SHP77 (cell line): ENCODE measurements around the gene CYP46A1.
"Not testable (repeated sequence)": the region's sequence is repeated elsewhere in the genome, so short reads cannot be mapped to it uniquely, and the experiment has no call there.

Experiments used
- DNase-seq, 2 experiments: peaks; one replicate each; lab custom pipeline; 2025; lab: John Stamatoyannopoulos, UW

The CYP46A1 gene

DNA sequence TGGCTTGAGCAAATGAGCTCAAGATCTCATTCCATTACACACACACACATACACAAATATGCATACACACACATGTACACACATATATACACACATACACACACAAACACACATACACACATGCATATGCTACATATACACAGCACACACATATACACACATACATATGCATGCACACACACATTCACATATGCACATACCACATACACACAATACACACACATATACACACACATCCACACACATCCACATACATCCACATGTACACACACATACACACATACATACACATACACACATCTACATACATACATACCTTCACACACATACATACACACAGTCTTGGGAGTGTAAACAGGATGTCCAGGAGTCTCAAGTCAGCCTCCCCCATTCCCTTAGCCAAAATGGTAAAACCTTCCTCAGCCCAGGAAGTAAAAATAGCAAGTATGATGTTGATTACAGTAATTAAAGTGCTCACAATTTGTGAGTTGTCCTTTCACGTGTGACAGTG lies 26.4 kb upstream of the CYP46A1 start:
- DNase-seq: no peak

DNA sequence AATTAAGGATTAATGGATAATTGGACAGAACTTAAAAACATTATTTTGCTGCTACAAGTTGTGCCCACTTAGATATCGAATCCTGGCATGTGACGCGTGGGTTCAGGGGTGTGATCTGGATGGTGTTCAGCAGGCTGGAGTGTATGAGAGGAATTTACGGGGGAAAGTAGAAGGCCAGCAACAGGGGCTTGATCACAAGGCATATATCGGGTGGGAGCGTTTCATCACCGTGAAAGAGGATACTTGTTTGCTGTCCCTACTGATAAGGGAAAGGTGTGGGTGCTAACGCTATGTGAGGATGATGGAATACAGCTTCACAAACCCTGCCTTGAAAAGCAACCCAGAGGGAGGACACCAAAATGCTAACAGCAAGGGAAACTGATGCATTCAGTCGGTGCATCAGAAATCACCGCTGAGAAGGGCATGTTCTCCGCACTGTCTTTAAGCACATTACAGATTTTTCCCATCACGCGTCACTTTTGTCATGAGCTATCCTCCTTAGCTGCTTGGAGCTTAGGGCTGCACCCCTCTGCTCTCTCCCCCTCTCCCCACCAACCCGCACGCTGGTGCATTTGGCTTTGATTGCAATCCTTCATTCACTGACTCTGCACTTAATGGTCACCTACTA lies 25.8 kb upstream of the CYP46A1 start:
- no peak for DNase-seq

DNA sequence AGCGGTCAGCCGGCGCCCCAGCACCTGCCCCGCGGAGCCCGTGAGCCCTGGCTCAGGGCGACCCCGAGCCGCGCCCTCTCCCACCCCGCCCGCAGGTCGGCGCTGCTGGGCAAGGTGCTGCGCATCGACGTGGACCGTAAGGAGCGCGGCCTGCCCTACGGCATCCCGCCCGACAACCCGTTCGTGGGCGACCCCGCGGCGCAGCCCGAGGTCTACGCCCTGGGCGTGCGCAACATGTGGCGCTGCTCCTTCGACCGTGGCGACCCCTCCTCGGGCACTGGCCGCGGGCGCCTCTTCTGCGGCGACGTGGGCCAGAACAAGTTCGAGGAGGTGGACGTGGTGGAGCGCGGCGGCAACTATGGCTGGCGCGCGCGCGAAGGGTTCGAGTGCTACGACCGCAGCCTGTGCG lies 24.8 kb upstream of the CYP46A1 start:
- no peak for DNase-seq

DNA sequence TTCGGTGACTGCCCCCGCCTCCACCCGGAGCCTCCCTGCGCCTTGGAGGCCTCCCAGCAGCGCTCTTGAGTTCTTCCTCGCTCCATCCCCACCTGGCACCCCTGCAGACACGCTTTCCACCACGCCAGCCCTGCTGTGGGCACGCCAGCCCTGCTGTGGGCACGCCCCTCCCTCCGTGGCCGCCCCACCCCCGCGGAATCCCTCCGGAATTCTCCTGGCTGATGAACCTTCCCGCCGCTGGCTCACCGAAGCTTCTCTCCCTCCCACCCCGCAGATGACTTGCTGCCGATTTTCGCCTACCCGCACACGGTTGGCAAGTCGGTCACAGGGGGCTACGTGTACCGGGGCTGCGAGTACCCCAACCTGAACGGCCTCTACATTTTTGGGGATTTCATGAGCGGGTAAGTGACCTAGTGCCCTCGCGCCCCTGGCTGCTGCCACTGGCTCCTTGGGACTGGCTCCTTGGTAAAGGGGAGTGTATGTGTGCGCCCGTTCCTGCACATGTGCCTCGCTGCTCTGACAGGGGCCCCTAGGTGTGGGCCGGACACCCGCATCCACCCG lies 24.0 kb upstream of the CYP46A1 start:
- DNase-seq: no peak

DNA sequence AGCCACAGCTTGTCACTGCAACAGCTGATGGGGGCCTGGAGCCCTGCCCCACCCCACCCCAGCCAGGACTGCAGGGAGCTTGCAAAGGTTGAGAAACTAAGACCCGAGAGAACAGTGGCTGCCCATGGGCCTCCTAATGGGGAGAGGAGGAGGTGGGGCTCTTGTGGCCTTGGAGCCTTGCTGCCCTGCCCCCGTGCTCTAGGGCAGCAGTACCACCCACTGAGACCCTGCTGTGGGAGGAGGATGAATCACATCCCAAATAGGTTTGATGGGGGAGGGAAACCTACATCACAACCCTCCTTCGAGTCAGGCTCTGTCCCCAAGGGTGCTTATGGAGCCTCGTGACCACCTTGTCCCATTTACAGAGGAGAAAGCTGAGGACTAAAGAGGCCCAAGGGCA lies 23.3 kb upstream of the CYP46A1 start:
- no peak for DNase-seq

DNA sequence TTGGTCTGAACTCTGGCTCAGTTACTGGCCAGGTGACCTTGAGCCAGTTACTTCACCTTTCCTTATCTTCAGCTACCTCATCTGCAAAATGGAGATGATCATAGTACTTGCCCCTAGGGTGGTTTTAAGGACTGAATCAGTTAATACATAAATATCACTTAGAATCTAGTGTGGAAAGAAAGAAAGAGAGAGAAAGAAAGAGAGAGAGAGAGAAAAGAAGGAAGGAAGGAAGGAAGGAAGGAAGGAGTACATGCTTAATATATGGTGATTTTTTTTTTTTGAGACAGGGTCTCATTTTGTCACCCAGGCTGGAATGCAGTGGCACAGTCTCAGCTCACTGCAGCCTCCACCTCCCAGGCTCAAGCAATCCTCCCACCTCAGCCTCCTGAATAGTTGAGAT lies 22.9 kb upstream of the CYP46A1 start:
- DNase-seq: not testable (repeated sequence)

DNA sequence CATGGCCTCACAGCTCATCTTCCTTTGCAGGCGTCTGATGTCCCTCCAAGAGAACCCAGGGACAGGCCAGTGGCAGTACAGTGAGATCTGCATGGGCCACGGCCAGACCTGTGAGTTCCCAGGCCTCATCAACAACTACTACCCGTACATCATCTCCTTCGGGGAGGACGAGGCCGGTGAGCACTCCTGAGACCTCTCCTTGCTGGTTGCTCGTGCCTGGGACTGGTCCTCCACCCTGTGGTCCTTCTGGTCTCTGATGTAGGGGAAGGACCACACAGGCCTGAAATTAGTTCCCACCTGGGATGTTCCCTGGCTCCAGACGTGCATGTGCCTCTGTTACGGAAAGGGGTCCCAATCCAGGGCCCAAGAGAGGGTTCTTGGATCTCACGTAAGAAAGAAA lies 21.3 kb upstream of the CYP46A1 start:
- DNase-seq: no peak

DNA sequence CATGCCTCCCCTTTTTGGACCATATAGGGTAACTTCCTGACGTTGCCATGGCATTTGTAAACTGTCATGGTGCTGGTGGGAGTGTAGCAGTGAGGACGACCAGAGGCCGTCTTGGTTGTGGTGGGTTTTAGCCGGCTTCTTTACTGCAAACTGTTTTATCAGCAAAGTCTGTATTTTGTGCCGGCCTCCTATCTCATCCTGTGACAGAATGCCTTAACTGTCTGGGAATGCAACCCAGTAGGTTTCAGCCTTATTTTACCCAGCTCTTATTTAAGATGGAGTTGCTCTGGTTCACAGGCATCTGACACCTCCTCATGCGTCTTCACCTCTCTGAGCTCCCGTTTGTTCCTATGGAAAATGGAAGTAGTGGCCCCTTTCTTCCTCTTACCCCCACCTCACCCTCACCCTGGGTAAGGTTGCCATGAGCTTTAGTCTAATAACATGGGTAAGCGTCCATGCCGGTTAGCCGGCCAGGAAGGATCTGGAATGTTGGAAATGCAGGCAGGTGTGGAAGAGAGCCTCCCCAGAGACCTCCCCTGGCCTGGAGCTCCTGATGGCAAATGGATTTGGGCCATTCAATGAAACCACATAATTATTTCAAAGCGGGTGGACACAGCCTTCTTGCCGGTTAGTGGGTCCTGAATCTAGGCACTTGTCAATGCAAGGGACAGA lies 20.6 kb upstream of the CYP46A1 start:
- no peak for DNase-seq

DNA sequence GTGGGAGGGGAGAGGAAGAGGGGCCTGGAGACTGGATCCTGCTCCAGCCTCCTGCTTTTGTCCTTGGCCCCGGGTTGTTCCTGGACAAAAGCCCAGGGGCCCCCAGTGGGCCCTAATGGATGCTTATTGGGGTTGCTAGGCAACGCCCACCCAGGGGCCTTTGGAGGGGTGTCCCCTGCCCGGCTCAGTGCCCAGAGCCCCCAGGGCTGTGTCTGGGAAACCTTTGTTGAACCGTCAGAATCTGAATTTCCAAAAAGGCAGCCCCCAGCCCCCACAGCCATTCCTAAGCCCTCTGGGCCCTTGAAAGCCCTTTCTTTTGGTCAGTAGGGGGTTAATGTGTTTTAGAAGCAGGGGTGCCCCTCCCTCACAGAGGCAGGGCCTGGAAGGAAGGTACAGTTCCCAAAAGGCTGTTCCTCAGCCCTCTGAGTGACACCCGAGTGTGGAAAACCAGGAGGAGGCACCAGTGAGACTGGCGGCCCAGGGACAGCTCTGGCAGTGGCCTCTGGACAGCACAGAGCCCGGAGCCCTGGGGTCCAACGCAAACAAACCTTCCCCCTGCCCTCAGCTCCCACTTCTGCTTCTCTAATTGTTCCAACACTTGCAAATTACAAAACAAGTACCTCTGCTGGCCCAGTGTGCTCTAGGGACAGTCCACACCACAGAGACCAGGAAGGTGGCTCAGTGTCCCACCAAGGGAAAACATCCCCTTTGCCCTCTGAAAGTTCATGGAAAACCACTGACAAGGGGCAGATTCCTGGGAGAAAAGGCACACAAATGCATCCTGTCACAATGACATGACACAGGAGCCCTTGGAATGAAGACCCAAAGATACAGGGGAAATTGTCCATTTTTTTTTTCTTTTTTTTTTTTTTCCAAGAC lies 19.8 kb upstream of the CYP46A1 start:
- no peak for DNase-seq

DNA sequence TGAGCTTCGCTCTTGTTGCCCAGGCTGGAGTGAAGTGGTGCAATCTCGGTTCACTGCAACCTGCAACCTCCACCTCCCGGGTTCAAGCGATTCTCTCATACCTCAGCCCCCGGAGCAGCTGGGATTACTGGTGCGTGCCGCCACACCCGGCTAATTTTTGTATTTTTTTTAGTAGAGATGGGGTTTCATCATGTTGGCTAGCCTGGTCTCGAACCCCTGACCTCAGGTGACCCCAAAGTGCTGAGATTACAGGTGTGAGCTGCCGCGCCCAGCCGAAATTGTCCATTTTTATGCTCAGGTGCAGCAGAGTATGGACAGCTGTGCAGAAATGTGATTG lies 19.2 kb upstream of the CYP46A1 start:
- no peak for DNase-seq

DNA sequence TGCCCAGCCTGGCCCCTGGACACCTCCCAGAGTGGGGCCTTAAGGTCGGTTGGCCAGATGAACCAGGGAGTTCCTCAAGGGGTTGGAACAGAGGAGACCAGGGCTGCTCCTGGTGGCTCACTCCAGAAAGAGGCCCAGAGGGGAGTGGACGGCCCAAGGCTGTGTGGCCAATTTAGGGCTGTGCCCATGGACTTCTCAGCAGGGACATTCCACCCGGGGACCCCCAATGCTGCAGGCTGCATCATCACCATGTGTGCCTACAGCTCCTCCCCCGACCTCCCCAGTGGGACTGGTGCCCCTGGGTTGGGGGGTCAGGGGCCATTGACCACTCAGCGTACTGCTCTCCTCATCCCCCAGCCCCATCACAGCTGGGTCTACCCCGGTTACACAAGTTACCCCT lies 17.6 kb upstream of the CYP46A1 start:
- no peak for DNase-seq

DNA sequence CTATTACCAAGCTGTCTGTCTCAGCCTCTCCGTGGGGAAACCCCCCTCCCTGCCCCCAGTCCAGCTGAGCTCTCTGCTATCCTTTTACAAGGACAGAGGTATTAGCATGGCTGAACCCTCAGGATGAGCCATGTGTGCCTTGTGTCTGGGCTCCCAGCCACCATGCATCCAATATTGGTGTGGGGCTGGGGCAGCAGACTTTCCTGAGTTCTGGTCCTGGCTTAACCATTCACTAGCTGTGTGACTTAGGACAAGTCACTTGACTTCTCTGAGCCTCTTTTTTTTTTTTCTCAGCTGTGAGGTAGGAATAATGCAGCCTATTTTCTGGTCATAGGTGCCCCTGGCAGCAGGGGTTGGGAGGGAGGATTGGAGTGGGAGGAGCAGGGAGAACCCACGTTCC lies 17.1 kb upstream of the CYP46A1 start:
- no peak for DNase-seq

DNA sequence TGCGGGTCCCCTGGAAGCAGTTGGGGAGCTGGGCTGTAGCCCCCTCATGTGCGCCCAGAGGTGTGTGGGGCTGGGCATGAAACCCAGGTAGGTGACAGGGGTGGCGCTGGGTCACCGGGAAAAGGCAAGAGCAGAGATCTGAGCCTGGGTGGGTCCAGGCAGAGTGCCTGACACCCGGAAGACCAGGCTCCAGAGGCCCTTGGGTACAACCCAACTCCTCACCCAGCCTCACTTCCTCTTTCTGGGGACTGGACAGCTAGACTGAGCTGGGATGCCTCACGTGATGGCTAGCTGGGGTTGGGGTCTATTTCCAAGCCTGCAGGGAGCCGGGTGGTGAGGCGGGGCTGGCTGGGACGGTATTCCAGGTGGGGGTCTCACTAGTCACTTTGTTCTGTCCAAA lies 16.3 kb upstream of the CYP46A1 start:
- DNase-seq: no peak

DNA sequence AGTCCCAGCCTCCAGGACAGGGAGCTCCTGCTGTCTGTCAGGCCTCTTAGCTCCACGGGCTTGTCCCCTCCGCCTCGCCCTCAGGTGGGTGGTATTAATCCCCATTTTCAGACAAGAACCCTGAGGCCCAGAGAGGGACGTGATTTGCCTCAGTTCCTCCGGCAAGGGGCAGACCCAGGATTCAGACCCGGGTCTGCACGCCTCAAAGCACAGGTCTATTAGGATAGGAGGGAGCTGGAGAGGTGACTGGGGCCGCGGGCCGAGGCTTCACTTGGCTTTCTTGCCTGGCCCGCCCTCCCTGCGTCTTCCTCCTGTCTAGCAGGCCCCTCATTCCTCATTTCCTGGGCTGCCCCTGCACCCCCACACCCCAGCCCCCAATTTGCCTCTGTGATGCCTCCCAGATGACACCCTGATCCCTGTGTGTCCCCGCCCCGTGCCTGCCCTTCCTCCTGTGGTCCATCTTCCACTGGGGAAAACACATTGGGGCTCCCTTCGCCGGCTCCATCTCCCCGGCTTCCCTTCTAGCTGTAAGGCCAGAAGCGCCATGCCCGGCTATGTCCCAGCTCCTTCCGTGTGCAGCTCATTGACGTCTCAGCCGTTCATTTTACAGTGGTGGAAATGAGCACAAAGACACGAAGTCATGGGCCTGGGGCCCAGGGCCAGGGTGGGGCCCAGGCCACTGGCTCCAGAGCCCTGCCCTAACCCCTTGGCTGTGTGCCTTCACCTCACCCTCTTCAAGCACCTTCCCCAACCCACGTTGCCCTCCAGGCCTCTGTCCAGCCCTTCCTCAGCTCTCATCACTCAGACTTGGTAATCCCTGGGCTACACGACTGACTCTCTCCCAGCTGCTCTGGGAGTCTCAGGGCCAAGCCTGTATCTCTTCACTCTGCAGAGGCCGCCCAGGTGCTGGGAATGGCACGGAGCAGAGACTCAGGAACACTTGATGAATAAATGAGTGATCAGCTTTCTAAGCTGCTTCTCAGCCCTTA lies 15.5 kb upstream of the CYP46A1 start:
- no peak for DNase-seq

DNA sequence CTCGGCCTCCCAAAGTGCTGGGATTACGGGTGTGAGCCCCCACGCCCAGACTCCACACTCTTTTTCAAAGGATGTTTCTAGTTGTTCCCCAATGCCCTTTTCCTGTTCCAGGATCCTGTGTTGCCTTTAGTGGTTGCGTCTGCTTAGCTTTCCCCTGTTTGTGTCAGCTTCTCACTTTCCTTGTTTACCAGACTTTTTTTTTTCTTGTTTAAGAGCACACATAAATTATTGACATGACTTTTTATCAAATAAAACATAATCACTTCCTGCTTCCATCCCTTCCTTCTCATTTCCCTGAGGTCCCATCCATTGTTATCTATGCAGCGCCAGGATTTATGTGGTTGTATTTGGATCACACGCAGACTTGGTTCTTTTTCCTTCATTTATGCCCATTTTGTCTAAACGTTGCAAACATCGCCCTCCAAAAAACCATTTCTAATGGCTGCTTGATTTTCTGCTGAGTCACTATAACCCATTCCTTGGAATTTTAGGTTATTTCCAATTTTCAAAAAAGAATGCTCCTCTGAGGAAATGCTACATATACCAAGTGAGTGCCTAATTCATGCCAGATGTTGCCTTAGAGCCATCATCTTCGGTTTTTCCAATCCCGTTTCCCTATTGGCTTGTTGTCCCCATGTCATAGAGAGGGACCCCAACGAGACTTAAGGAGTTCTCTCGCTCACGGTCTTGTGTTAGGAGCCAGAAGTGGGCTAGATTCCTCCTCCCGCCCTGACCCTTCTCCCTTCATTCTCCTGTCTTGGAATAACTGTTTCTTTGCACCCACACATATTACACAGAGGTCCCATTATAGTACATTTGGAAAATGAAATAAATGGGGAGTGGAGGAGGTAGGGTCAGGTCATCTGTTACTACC lies 13.5 kb upstream of the CYP46A1 start:
- DNase-seq: no peak

DNA sequence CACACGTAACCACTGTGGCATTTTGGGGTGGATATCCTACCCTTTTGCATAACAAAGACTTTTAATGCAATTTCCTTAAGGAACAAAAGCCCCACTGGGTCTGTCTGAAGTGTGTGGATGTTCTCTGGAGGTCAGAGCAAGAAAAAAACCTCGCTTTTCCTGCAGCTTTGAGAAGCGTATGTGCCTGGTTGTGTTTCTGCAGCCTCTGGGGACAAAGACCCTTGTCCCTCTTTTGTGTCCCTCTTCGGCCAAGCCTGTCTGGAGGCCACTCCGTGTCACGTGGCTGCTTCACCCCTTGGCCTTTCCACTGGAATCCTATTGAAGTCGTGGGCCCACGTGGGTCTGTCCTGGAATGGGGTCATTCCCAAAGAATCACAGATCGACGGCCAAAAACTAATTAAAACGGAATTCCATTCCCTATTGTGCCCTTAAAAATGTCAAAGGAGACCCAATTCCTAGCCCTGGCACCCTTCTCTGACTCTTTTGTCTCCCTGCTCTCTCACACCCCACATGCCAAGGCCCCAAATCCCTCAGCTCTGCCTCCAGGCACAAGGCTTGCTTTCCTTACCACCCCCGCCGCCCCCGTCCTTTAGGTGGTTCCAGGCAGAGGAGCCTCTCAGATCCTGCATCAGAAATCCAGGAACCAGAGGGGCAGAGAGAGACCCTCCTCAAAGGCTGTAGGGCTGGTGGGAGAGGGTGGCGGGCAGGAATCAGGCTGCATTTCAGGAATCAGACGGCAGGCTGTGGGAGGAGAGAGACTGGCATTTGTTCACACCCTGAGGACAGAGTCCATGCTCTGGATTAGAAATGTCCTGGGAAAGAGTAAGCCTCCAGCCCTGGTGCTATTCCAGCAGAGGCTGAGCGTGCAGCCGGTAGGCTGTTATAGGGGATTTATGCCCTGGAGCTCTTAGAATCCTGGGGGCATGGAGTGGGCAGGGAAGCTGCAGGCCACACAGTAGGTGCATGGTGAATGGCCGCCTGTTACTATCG lies 12.6 kb upstream of the CYP46A1 start:
- DNase-seq: no peak

DNA sequence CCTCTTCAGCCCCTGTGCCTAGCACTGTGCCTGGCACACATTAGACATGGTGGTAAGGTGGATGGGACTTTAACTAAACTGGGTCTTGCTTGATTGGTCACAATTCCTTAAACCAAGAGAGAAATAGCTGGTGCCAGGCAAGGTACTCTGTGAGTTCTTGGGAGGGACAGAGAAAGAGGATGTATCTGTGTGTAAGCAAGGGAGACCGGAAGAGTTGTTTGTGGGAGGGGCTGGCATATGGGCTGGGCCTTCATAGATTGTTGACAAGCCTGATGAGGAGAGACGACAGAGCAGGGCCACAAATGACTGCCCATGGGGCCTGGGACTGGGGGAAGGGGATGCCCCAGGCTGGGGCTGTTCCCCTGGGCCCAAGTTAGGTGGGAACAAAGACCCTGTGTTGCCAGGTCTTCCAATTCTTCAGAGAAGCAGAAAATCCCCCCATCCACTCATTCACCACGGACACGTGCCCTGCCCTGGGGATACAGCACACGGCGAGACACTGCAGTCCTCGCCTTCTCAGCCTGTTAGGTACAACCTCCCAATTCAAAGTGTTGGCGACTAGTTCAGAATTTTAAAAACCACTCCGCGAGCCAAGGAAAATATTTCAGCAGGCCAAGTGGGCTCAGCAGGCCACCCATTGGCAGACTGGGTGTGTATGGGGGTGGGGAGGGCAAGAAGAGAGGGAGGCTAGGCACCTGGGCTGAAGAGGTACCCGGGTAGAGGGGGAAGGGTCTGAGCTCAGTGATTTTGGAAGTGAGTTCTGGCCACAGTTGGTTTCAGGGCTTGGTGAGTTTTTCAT lies 11.4 kb upstream of the CYP46A1 start:
- DNase-seq: no peak

DNA sequence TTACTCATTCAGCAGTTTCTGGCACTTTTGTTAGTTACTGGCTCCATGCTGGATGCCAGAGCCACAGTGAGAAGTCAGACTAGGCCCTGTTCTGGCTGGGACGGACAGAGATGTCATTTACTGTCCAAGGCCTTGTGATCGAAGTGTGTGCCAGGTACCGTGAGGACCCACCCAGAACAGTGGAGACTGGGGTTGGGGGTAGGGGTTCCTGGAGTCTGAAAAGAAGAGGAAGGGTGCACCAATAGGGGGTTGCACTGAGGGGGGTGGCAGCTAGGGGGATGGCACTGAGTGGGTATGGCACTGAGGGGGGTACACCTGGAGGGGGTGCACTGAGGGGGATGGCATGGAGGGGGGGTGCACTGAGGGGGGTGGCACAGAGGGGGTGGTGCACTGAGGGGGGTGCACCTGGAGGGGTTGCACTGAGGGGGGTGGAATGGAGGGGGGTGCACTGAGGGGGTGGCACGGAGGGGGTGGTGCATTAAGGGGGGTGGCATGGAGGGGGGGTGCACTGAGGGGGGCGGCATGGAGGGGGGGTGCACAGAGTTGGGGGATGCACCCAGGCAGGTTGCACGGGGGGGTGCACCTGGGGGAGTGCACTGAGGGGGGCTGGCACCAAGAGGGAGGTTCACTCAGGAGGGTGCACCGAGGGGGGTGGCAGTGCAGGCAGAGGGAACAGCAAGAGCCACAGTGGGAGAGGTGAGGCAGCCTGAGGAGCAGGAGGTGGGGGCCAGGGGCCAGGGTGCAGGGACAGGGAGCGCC lies 10.6 kb upstream of the CYP46A1 start:
- DNase-seq: no peak
